Measurements from ENCODE around the gene TMPRSS7.
A peak's percentile ranks its signal among the peaks of the same experiment; 100 is the strongest.

Gene TMPRSS7

GRCh38 chr3:112119962-112120836, 85.7 kb downstream of the TMPRSS7 start:
- no peak overlapping the region for H3K27ac ChIP-seq
- TF ChIP-seq CTCF (conservative IDR thresholded peaks at IDR 0.05): no peak

GRCh38 chr3:112121577-112122547, 87.3 kb downstream of the TMPRSS7 start:
- TF ChIP-seq CTCF (conservative IDR thresholded peaks at IDR 0.05): no peak

GRCh38 chr3:112122870-112123269, 88.3 kb downstream of the TMPRSS7 start:
- H3K27ac ChIP-seq: no peak overlapping the region
- no peak for TF ChIP-seq CTCF (conservative IDR thresholded peaks at IDR 0.05)

More at GRCh38 chr3:112121577-112122547, 87.3 kb downstream of the TMPRSS7 start:
- no peak overlapping the region for H3K27ac ChIP-seq

- TF ChIP-seq CTCF (conservative IDR thresholded peaks at IDR 0.05): no peak
- no peak overlapping the region for H3K27ac ChIP-seq
Observed at GRCh38 chr3:112123548-112123947, 89.0 kb downstream of the TMPRSS7 start.

- peak overlapping the region; percentile 72 for H3K27ac ChIP-seq
- TF ChIP-seq CTCF (conservative IDR thresholded peaks at IDR 0.05): no peak
Observed at GRCh38 chr3:112124907-112125607, 90.5 kb downstream of the TMPRSS7 start.

GRCh38 chr3:112126511-112126911, 92.0 kb downstream of the TMPRSS7 start:
- H3K27ac ChIP-seq: peak overlapping the region; percentile 72
- no peak for TF ChIP-seq CTCF (conservative IDR thresholded peaks at IDR 0.05)

Data from VCaP (cell line).